SIG-M5 treated with dmso at 0.1 percent for 504 hours (cell line): Measurements from ENCODE around the gene CLCN3.
"Not testable (repeated sequence)": the region's sequence is repeated elsewhere in the genome, so short reads cannot be mapped to it uniquely, and the experiment has no call there.

Experiments used
- DNase-seq: peaks from one replicate; lab custom pipeline; 2025; ENCODE audit not compliant: unreplicated experiment; lab: John Stamatoyannopoulos, UW

The CLCN3 gene

DNA sequence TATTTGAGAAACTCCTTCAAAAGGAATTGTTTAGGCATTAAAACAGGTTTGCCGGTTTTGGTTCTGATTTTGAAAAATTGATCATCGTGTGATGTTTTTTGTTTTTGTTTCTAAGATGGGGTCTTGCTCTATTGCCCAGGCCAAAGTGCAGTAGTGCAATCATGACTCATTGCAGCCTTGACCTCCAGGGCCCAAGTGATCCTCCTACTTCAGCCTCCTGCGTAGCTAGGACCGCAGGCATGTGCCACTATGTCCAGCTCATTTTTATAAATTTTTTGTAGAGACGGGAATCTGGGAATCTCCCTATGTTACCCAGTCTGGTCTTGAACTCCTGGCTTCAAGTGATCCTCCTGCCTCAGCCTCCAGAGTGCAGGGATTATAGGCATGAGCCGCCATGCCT, 35.0 kb downstream of the CLCN3 start:
- no peak for DNase-seq

DNA sequence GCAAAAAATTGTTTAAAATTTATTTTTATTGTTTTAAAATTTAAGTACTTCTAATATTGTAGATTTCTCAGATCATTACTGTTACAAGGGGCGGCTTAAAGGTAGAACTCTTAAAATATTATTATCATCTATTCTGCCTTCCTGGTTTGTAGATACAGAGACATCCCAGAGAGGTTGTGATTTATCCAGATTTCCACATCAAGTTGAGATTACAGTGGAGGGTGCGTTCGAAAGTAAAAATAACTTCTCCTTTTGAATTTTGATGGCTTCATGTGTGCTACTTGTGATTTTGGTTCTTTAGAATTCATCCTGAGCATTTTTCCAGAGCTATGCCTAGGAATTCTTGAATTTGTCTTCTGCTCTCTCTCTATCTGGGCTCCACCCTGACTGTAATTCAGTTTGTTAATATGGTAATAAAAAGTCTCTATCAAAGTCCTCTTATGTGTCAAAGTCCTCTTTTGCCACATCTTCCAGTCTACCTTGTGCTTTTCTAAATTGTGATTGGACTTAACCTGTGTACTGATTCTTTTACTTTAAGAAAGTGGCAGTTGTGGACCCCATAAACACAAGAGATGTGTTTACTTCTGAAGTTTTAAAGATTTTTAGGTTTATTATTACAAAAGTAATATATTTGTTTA, 37.2 kb downstream of the CLCN3 start:
- no peak for DNase-seq

- DNase-seq = no peak
Observed at GRCh38 chr4:169658196-169658595, 37.8 kb downstream of the CLCN3 start.

- no peak for DNase-seq
Observed at GRCh38 chr4:169658975-169659715, 38.8 kb downstream of the CLCN3 start.

DNA sequence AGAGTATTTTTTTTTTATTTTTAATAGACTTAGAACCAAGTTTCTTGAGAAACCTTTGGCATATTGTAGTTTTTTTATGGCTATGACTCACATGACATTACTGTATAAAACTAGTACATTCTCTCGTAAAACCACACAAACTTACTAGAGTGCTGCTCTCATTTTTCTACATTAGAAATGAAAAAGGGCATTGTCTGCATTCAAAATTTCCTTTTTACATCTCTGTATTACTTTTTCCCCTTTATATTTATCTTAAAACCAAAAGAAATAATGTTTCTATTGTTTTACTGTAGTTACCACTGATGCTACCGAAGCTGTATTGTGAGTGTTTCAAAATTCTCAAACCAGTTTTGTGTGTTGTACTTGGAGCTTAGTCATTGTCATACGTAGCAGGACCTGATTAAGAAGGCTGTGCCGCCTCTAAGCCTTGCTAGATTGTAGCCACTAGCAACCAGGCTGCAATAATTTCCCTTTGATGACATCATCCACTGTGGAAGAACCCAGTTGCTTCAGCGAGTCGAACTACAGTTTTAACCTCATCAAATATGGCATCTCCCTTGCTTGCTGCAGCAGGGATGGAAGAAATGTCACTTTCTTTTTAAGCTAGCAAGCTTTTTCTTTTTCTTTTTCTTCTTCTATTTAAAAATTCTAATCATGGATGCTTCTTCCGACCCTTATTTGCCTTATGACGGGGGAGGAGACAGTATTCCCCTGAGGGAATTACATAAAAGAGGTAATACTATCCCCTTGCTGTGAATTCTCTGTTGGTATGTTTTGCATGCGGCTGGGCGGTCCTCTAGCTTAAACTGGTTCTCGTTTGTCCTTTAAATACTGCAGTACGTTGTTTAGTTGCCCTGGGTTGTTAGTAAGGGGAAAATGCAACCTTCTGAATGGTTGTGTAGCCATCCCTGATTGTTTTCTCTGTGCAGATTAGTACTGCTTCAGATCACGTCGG, 39.6 kb downstream of the CLCN3 start:
- DNase-seq = peak; percentile 92

- no peak for DNase-seq
Observed at GRCh38 chr4:169660929-169661328, 40.6 kb downstream of the CLCN3 start.

- DNase-seq = no peak
Observed at GRCh38 chr4:169661761-169662160, 41.4 kb downstream of the CLCN3 start.

DNA sequence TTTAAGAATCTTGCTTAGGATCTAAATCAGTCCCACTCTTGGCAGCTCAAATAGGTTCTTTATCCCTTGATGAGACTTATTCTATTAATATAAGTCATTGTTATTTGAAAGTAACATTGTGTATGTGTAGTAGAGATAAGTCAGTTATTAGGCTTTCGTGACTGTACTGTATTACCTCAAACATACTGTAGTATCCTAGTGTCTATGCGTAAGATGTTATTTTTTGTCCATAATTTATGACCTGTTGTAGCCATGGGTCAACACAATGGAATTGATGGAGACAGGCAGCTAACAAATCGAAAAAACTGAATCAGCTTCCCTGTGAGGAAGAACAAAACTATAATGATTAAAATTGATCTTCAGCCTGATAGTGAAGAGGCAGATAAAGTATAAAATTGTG, 41.8 kb downstream of the CLCN3 start:
- no peak for DNase-seq

GRCh38 chr4:169663402-169663801, 43.0 kb downstream of the CLCN3 start:
- no peak for DNase-seq

- DNase-seq = no peak
Observed at GRCh38 chr4:169663831-169664230, 43.5 kb downstream of the CLCN3 start.

- DNase-seq = no peak
Observed at GRCh38 chr4:169664615-169665014, 44.2 kb downstream of the CLCN3 start.

DNA sequence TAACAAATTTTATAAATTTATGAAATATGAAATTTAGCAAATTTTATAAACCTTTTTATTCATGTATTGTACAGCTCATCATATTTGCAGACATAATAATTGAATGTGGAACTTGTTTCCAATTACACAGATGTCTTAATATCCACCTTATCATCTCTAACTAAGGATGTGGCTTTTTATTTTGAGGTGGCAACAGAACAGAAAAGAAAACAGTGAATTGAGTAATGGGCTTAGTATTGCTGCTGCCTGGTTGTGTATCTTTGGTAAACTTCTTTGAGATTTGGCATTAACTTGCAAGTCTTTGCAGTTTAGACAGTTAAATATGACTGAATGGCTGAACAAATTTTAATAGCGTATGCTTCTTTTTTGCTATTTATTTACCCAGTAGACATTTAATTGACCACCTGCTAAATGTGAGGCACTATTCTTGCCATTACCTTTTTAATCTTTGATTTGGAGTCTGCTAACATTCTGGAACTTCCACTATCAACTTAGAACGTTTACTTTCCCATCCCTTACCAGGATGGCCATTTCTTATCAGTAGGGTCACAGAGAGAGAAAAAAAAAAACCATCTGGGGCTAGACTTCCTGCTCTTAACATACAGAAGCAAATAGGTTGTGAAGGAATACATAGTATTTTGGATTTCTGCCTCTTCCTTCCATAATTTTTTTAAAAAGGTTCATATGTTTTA, 44.8 kb downstream of the CLCN3 start:
- no peak for DNase-seq

DNA sequence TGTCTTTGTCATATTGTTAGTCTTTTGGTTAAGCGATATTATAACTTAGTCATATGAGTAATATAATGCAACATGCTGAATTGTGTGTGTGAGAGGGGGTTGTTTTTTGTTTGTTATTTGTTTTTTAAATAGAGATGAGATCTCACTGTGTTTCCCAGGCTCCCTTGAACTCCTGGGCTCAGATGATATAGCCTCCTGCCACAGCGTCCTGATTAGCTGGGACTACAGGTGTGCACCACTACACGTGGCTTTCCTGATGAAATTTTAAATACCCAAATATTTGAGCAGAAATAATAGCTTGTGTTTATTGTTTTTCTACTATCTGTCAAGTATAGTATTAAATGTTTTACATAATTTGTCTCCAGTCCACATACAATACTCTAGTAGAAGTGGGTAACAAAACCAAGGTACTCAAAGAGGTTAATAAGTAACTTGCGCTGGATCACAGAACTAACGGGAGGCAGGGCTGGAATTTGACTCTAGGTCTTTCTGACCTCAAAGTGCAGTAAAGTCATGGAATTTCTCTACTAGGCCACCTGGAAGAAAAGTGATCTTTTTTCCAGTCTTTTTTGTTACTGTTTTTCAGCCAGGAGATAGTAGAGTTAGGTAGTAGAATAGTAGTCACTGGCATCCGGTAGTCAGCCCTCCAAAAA, 47.8 kb downstream of the CLCN3 start:
- DNase-seq = no peak

DNA sequence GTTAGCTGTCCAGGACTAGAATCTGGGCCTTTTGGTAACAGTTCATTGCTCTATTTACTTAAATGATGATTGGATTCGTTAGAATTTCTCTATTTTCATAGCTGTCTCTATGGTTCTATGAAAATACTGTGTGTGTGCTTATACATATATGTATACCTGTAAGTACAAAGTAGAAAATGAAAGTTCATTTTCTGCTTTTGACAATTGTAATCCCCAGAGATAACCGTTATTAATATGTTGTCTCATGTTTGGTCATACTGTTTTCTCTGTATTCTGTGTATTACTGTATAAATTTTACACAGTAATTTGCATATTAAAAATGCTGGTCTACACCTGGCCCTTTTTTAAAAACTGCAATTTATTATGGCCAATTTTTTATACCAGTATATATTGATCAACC, 55.4 kb downstream of the CLCN3 start:
- no peak for DNase-seq

DNA sequence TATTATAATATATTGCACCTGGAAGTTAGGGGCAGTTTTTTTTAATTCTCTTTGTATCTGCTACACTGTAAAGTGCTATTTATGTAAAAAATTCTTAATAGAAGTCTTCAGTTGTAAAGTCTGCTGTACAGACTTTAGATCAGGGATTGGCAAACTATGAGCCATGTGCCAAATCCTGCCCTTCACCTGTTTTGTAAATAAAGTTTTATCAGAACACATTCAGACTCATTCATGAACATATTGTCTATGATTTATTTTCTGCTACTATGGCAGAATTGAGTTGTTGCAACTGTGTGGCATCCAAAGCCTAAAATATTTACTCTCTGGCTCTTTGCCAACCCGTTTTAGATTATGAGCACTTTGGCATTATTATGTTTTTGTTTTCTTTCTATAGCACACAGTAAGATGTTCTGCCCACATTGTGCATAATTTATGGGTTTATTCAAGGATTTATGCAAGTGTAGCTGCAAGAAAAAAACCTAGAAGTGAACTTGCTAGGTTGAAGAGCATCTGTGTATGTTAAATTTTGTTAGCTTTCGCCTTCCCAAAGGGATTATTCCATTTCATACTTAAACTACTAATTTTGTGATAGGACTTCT, 56.9 kb downstream of the CLCN3 start:
- no peak for DNase-seq

GRCh38 chr4:169678486-169678885, 58.1 kb downstream of the CLCN3 start:
- DNase-seq = not testable (repeated sequence)

GRCh38 chr4:169678951-169679591, 58.7 kb downstream of the CLCN3 start:
- DNase-seq = not testable (repeated sequence)

DNA sequence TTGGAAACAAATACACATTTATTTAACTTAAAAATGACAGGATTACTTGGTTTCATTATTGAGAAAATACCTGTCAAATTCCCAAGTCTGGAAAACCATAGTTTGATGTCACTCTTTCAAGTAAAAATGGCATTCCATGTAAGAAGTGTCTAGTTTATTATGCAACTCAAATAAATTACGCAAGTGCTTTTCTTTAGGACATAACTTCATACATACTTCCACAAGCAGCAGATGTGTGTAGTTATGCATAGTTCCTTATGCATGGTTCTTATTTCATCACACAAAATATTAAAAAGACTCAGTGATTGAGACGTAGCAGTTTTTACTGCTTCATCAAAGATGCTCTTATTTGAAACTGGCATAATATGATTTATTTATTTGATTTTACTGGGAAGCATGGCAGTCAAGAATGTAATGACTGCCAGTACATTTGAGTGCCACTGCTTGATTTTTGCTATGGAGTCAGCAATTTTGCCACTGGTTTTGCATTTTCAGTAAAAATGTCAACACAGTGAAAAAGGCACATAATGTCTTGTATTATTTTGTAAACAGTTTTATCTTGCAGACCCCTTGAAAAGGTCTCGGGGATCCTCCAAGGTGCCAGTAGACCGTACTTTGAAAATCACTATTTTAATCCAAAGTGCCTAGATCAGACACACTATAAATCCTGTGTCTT, 62.1 kb downstream of the CLCN3 start:
- peak; percentile 27 for DNase-seq

DNA sequence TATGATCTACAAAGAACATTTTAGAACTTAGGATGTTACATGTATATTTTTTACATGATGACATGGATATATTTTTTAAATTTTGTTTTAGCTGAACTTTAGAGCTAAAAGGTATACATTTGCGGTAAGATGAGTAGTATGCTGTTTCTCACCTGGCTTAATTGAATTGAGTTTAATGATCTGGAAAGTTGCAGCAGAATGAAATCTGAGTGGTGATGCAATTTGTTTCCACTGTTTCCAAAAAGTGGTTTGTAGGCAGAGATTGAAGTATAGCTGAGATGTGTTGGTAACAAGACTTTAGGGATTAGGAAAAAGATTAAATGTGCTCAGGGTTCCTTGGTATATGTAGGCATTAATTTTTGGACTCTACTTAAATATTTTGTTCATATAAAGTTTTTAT, 69.3 kb downstream of the CLCN3 start:
- no peak for DNase-seq
